Fibroblast of mammary gland (primary cell): ENCODE measurements around the gene TARBP1.
"Not testable (repeated sequence)": the region's sequence is repeated elsewhere in the genome, so short reads cannot be mapped to it uniquely, and the experiment has no call there.

Experiments used
- DNase-seq: peaks from one replicate; pipeline ENCODE4 v3.0.0-alpha.2; 2010; ENCODE audit warnings: low read depth
- H3K4me3 ChIP-seq: 2 replicates; pipeline ENCODE4 v1.5.1; 2011; ENCODE audit warnings: low read depth, mild to moderate bottlenecking, low read length, moderate library complexity; ENCODE audit not compliant: control insufficient read depth
- CTCF ChIP-seq: conservative IDR thresholded peaks from 2 replicates; pipeline ENCODE4 v1.5.1; 2011; ENCODE audit warnings: low read depth, low read length, inconsistent platforms; ENCODE audit not compliant: control insufficient read depth, insufficient read depth

The TARBP1 gene

GRCh38 chr1:234357831-234358230 is 121.1 kb downstream of the TARBP1 start:
- no peak for DNase-seq
- H3K4me3 ChIP-seq, result no peak overlapping the region
- no peak for TF ChIP-seq CTCF

- peak overlapping the region; percentile 26 for H3K4me3 ChIP-seq
- DNase-seq, result not testable (repeated sequence)
These were observed 122.2 kb downstream of the TARBP1 start for GRCh38 chr1:234356615-234357269.

GRCh38 chr1:234355782-234356510 is 123.0 kb downstream of the TARBP1 start:
- TF ChIP-seq CTCF, result no peak
- DNase-seq, result no peak
- H3K4me3 ChIP-seq, result no peak overlapping the region

- no peak overlapping the region for H3K4me3 ChIP-seq
- DNase-seq, result no peak
- no peak for TF ChIP-seq CTCF
These were observed 130.0 kb downstream of the TARBP1 start for GRCh38 chr1:234348964-234349363.

- TF ChIP-seq CTCF, result no peak
- H3K4me3 ChIP-seq, result no peak overlapping the region
- no peak for DNase-seq
These were observed 133.7 kb downstream of the TARBP1 start for GRCh38 chr1:234345237-234345636.

- TF ChIP-seq CTCF, result no peak
- DNase-seq, result no peak
- no peak overlapping the region for H3K4me3 ChIP-seq
These were observed 136.2 kb downstream of the TARBP1 start for GRCh38 chr1:234342774-234343173.
